Measurements from ENCODE around the gene KCTD17. TPM values are rescaled to one million over a fixed set of nuclear protein-coding genes. Genes with fewer than 3 reads are reported as not detected.

KCTD17 gene
- total RNA-seq, 2 donors from 2014 or later, result 3.6 to 8.3 TPM

- DNase-seq (peak in 2 of 4 donors; percentile 29 to 34), ATAC-seq (no peak)
- Histone ChIP-seq H3K27ac (no peak overlapping the region), H3K27me3 (peaks cover 0 to 3% of the 10 kb centered on the region in 2 donors), H3K4me3 (no peak overlapping the region), H3K4me1 (no peaks in the 10 kb centered on the region), H3K9me3 (no peaks in the 10 kb centered on the region), H3K36me3 (replicated peaks in 1 of 2; ENCODE audit: insufficient read depth in 1 of 2, low read depth in 2 of 2) (no peaks in the 10 kb centered on the region)
- 75 to 76% methylated on average over 23 to 28 of the region's 28 CpGs for WGBS, 2 donors
- no peak for TF ChIP-seq CTCF (IDR thresholded peaks at IDR 0.05)
- no peak for TF ChIP-seq POLR2A (IDR thresholded peaks at IDR 0.05)
- intact Hi-C loops (cut with DNase I), result no loop called here
Observed at GRCh38 chr22:37063431-37064420, 12.2 kb downstream of the KCTD17 start.

GRCh38 chr22:37064553-37064952 lies 13.0 kb downstream of the KCTD17 start:
- WGBS, 2 donors, result 83 to 86% methylated on average over 11 of the region's 11 CpGs

GRCh38 chr22:37065180-37065579 lies 13.6 kb downstream of the KCTD17 start:
- Histone ChIP-seq H3K27ac (no peak overlapping the region), H3K4me3 (no peak overlapping the region), H3K9me3 (no peaks in the 10 kb centered on the region), H3K4me1 (no peaks in the 10 kb centered on the region), H3K36me3 (replicated peaks in 1 of 2; ENCODE audit: insufficient read depth in 1 of 2, low read depth in 2 of 2) (no peaks in the 10 kb centered on the region), H3K27me3 (peaks cover 0 to 4% of the 10 kb centered on the region in 2 donors)
- ATAC-seq (no peak), DNase-seq (no peak)
- 31 to 41% methylated on average over 2 to 3 of the region's 3 CpGs for WGBS, 2 donors
- no peak for TF ChIP-seq CTCF (IDR thresholded peaks at IDR 0.05)
- intact Hi-C loops (cut with DNase I), result no loop called here

More at GRCh38 chr22:37064553-37064952, 13.0 kb downstream of the KCTD17 start:
- DNase-seq, result no peak
- H3K4me3 ChIP-seq, result no peak overlapping the region
- no peaks in the 10 kb centered on the region for H3K36me3 ChIP-seq (replicated peaks in 1 of 2; ENCODE audit: insufficient read depth in 1 of 2, low read depth in 2 of 2)
- peaks cover 0 to 4% of the 10 kb centered on the region in 2 donors for H3K27me3 ChIP-seq
- no peaks in the 10 kb centered on the region for H3K9me3 ChIP-seq
- H3K4me1 ChIP-seq, result no peaks in the 10 kb centered on the region
- no peak overlapping the region for H3K27ac ChIP-seq
- TF ChIP-seq POLR2A (IDR thresholded peaks at IDR 0.05) (no peak), CTCF (IDR thresholded peaks at IDR 0.05) (no peak)
- intact Hi-C loops (cut with DNase I), result no loop called here
- ATAC-seq, result no peak

- Histone ChIP-seq H3K27ac (no peak overlapping the region), H3K4me3 (no peak overlapping the region), H3K9me3 (no peaks in the 10 kb centered on the region), H3K4me1 (no peaks in the 10 kb centered on the region), H3K27me3 (peaks cover 0 to 4% of the 10 kb centered on the region in 2 donors), H3K36me3 (replicated peaks in 1 of 2; ENCODE audit: insufficient read depth in 1 of 2, low read depth in 2 of 2) (no peaks in the 10 kb centered on the region)
- DNase-seq, result no peak
- no peak for ATAC-seq
- TF ChIP-seq POLR2A (IDR thresholded peaks at IDR 0.05) (no peak), CTCF (IDR thresholded peaks at IDR 0.05) (no peak)
- intact Hi-C loops (cut with DNase I), result no loop called here
- WGBS, 2 donors, result 73 to 90% methylated on average over 6 to 8 of the region's 9 CpGs
Observed at GRCh38 chr22:37065961-37066360, 14.4 kb downstream of the KCTD17 start.
